PFSK-1 (cell line): ENCODE results near the gene FAM234B.

ENCODE experiments used
- FOXP2 ChIP-seq: optimal IDR thresholded peaks from 2 replicates; pipeline ENCODE3; 2011; ENCODE audit warnings: borderline replicate concordance, control low read depth, inconsistent platforms; ENCODE audit not compliant: insufficient read depth; ENCODE audit errors: extremely low read length, extremely low read depth
- POLR2AphosphoS5 ChIP-seq: IDR thresholded peaks from 2 replicates; pipeline ENCODE4 v1.6.1; 2012; ENCODE audit warnings: low read depth, mild to moderate bottlenecking, control low read depth, low read length, moderate library complexity
- SIN3A ChIP-seq: IDR thresholded peaks from 2 replicates; pipeline ENCODE4 v1.6.1; 2012; ENCODE audit warnings: mild to moderate bottlenecking, low read length, moderate library complexity, borderline replicate concordance; ENCODE audit not compliant: insufficient read depth
- TAF1 ChIP-seq: IDR thresholded peaks from 2 replicates; pipeline ENCODE4 v1.6.1; 2012; ENCODE audit warnings: low read length, control low read depth, borderline replicate concordance; ENCODE audit not compliant: insufficient read depth
- TF ChIP-seq, protein P1 (sequence below), 2 experiments: IDR thresholded peaks; 2 replicates each; pipeline versions ENCODE4 v1.6.1 to v1.8.0; 2011 to 2012; ENCODE audit warnings: low read depth in 2 of 2, low read length in 2 of 2, control low read depth in 1 of 2, inconsistent platforms in 1 of 2, mild to moderate bottlenecking in 1 of 2, moderate library complexity in 1 of 2; ENCODE audit not compliant: insufficient read depth in 1 of 2

Gene FAM234B

DNA sequence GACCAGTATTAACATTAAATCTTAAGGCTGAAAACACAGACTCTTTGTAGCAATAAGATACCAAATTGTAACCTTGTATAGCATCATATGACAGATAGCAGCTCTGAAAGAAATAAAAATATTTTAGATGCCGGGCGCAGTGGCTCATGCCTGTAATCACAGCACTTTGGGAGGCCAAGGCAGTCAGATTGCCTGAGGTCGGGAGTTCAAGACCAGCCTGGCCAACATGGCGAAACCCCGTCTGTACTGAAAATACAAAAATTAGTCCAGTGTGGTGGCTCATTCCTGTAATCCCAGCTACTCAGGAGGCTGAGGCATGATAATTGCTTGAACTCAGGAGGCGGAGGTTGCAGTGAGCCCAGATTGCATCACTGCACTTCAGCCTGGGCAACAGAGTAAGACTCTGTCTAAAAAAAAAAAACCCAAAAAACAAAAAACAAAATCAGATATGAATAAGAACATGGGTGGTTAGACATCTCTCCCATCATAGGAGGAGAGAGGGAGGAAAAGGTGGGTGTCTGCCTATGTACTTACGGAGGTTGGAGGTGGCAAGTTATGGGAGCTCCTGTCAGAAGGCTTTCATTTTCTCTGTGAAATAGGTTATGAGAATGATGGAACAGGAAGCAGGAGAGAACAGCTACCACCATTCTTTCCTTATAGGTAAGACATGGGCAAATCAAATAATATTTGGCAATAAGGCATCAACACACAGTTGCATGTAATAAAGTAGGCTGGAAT, 36.5 kb upstream of the FAM234B start:
- TF ChIP-seq, protein P1, sequence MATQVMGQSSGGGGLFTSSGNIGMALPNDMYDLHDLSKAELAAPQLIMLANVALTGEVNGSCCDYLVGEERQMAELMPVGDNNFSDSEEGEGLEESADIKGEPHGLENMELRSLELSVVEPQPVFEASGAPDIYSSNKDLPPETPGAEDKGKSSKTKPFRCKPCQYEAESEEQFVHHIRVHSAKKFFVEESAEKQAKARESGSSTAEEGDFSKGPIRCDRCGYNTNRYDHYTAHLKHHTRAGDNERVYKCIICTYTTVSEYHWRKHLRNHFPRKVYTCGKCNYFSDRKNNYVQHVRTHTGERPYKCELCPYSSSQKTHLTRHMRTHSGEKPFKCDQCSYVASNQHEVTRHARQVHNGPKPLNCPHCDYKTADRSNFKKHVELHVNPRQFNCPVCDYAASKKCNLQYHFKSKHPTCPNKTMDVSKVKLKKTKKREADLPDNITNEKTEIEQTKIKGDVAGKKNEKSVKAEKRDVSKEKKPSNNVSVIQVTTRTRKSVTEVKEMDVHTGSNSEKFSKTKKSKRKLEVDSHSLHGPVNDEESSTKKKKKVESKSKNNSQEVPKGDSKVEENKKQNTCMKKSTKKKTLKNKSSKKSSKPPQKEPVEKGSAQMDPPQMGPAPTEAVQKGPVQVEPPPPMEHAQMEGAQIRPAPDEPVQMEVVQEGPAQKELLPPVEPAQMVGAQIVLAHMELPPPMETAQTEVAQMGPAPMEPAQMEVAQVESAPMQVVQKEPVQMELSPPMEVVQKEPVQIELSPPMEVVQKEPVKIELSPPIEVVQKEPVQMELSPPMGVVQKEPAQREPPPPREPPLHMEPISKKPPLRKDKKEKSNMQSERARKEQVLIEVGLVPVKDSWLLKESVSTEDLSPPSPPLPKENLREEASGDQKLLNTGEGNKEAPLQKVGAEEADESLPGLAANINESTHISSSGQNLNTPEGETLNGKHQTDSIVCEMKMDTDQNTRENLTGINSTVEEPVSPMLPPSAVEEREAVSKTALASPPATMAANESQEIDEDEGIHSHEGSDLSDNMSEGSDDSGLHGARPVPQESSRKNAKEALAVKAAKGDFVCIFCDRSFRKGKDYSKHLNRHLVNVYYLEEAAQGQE (IDR thresholded peaks at IDR 0.05; ENCODE audit: insufficient read depth in 1 of 2, low read depth in 2 of 2, low read length in 2 of 2): no peak

DNA sequence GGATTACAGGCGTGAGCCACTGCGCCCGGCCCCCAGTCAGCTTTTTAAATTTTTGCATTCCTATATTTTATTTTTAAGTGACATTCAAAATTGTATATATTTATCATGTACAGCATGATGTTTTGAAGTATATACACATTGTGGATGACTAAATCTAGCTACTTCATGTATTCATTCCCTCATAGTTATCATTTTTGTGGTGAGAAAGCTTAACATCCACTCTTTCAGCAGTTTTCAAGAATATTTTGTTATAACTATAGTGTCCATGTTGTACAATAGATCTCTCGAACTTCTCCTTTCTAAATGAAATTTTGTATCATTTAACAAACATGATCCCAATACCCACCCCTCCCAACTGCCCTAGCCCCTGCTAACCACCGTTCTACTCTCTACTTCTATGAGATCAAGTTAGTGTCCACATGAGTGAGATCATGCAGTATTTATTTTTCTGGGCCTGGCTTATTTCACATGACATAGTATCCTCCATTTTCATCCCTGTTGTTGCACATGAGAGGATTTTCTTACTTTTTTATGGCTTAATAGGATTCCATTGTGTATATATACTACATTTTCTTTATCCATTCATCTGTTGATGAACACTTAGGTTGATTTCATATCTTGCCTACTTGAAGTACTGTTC, 35.3 kb upstream of the FAM234B start:
- no peak for TF ChIP-seq SIN3A
- TF ChIP-seq FOXP2: no peak
- TF ChIP-seq, protein P1 (IDR thresholded peaks at IDR 0.05; ENCODE audit: insufficient read depth in 1 of 2, low read depth in 2 of 2, low read length in 2 of 2): no peak
- no peak for TF ChIP-seq POLR2AphosphoS5
- no peak for TF ChIP-seq TAF1

DNA sequence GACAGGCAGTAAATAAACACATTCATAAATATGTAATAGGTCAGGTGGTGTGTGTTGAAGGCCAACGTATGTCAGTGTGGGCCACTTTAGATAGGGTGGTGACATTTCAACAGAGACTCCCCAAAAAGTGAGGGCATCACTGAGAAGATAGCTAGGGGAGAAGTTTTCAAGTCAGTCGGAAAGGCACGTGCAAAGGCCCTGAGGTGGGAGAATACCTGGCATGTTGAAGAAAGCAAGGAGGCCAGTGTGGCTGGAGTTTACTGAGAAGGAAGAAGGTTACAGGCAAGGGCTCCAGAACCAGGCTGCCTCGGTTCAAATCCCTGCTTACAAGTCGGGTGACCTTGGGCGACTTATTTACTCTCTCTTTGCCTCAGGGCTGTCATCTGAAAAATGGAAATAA, 33.1 kb upstream of the FAM234B start:
- no peak for TF ChIP-seq FOXP2
- TF ChIP-seq SIN3A: no peak
- TF ChIP-seq, protein P1 (IDR thresholded peaks at IDR 0.05; ENCODE audit: insufficient read depth in 1 of 2, low read depth in 2 of 2, low read length in 2 of 2): no peak
- no peak for TF ChIP-seq TAF1
- TF ChIP-seq POLR2AphosphoS5: no peak

DNA sequence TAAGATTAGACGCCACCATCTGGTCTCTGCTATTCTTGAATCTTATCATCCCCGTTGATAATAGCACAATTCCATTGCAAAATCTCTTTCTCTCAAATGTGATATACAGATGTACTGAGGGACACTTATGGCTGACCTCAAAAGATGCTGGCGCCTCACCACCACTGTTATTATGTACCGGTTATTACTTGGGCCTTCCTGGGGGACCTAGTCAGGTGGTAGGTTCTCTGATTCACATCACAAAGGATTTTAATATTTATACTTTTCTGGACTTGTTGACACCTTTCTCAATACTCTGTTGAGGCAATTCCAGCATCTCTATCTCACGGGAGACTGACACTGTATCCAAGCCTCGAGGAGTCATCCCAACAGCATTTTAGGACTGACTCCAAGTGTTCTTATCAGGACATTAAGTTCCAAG, 21.3 kb upstream of the FAM234B start:
- TF ChIP-seq POLR2AphosphoS5: no peak

DNA sequence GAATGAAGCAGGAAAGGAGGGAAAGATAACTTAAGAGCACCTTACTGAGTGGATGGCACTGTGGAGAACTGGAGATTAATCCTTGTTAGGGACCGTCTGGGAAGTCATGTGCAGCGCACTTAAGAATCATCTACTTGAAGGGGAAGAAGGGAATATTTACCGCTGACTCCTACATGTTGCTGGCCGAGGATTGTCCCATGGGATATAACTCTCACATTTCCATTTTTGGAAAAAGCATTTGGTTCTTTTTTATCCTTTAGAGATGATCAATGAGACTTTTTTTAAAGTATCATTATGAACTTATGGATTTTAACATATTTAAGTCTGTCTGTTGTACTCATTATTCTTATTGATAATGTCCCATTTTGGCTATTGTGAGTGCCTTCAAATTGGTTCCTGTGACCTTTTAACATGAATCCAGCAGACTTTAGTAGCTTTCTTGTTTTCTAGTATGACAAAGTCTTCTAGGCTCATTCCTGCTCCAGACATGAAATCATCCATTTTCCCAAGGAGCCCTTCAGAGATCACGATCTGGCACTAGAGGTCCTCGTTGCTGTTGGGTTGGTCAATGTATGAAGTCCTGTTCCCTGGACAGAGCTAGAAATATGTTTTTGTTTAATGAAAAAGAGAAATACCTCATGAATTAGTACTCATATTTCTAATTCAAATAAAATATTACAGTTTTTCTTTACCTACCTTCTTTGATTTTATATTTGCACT, 20.2 kb upstream of the FAM234B start:
- no peak for TF ChIP-seq TAF1
- TF ChIP-seq, protein P1 (IDR thresholded peaks at IDR 0.05; ENCODE audit: insufficient read depth in 1 of 2, low read depth in 2 of 2, low read length in 2 of 2): no peak
- no peak for TF ChIP-seq FOXP2
- no peak for TF ChIP-seq POLR2AphosphoS5
- TF ChIP-seq SIN3A: no peak
